ENCODE results near the gene GRIP1.
A peak's percentile ranks its signal among the peaks of the same experiment; 100 is the strongest.

The GRIP1 gene, protein sequence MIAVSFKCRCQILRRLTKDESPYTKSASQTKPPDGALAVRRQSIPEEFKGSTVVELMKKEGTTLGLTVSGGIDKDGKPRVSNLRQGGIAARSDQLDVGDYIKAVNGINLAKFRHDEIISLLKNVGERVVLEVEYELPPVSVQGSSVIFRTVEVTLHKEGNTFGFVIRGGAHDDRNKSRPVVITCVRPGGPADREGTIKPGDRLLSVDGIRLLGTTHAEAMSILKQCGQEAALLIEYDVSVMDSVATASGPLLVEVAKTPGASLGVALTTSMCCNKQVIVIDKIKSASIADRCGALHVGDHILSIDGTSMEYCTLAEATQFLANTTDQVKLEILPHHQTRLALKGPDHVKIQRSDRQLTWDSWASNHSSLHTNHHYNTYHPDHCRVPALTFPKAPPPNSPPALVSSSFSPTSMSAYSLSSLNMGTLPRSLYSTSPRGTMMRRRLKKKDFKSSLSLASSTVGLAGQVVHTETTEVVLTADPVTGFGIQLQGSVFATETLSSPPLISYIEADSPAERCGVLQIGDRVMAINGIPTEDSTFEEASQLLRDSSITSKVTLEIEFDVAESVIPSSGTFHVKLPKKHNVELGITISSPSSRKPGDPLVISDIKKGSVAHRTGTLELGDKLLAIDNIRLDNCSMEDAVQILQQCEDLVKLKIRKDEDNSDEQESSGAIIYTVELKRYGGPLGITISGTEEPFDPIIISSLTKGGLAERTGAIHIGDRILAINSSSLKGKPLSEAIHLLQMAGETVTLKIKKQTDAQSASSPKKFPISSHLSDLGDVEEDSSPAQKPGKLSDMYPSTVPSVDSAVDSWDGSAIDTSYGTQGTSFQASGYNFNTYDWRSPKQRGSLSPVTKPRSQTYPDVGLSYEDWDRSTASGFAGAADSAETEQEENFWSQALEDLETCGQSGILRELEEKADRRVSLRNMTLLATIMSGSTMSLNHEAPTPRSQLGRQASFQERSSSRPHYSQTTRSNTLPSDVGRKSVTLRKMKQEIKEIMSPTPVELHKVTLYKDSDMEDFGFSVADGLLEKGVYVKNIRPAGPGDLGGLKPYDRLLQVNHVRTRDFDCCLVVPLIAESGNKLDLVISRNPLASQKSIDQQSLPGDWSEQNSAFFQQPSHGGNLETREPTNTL

DNA sequence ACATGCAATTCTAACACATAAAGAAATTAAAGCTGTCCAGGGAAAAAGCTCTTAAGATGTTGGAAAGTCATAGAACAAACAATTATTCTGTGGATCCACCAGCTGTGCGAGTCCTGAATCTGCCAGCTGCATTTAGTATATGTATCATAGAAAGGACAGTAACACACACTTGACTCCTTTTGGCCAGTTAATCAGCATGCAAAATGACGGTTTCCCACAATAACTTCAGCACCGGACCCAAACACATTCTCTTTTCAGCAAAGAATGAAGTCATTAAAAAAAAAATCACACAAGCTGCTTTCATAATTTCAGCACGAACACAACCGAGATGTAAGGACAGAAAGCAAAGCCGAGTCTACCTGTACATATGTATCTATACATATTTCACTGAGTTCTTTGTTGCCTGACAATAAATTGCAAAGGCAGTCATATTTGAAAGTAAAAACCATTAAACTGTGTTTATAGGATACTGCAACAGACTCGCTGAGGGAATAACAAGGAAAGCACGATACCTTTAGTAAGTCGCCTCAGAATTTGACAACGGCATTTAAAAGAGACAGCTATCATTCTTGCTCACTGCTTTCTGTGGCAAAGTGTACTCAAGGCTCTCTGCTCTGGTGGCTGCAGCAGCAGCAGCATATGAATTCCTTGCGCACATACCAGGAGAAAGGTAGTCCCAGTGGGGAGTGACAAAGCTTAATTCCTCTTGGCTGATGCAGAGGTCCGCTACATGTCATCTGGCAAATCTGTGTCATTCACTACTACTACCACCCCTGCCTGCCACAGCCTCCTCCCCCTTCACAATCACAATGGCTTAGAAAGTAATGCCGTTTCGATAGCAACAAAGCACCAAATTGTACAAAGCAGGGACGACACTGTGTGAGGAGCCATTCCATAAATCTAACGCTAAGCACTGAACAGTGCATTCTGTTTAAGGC lies at the start of gene GRIP1:
Gene GRIP1 (minus strand): TSS at position 739 of the 938 bp plus-strand sequence. CDS start 172 bp downstream, at position 567.
- no peak for DNase-seq

- no peak for DNase-seq
Observed at GRCh38 chr12:66726556-66726955, 47.7 kb upstream of the GRIP1 start.

GRCh38 chr12:66725031-66725430 lies 46.2 kb upstream of the GRIP1 start:
- no peak for DNase-seq

- no peak for DNase-seq
Observed at GRCh38 chr12:66724616-66725015, 45.7 kb upstream of the GRIP1 start.

DNA sequence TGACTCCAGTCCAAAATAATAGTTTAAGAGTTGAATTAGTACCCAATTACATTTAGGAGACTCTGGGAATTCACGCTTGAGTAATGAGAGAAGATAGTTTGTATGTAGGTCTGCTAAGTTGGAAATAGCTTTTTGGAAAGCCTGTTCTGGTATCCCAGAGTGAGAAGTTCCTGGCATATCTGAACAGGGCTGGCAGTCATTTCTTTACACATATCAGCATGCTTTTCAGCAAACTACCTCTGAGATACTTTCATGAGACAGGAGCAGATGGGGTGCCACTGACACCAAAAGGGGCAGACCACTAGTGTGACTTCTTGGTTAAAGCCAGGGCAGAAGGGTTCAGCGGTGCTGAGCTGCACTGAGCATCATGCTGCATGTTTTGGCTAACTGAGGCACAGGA lies 45.1 kb upstream of the GRIP1 start:
- DNase-seq = no peak

DNA sequence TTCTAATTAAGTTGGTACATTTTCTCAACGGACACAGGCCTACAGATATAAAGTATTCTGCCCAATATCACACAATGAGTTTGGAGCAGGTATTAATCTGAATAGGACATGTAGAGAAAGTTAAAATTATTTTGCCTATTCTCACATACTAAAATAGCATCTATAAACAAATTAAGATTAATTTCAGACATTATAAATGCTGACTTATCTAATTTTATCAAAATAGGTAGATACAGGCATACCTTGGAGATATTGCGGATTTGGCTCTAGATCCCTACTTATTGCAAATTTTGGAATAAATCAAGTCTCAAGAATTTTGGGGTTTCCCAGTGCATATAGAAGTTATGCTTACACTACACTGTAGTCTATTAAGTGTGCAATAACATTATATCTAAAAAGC lies 41.0 kb upstream of the GRIP1 start:
- DNase-seq = no peak

DNA sequence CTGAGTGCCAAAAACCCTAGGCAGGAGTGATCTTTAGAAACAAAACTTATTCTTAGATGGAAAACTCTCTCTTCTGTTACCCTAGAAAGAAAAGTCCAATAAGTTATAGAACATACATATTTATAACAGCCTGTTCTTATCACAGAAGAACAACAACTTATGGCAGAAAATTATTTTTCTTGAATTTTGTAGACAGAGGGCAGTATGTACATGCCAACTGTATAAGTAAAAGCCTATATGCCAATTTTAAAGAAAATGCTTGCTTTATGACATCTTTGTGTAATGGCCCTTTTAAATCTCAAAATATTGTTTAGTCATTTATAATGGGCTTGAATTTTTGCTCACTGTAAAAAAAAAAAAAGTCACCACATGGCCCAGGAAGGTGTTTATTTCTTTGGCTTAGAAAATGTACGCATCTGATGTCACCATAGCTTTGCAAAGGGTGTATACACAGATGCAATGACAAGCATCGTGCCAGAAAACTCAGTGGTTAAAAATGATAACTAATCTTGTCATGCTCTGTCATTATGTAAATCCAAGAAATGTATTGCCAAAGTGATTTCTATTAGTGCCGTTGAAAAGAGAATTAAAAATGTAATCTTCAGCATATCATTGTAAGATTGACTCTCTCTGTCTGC lies 38.3 kb upstream of the GRIP1 start:
- DNase-seq = no peak

- DNase-seq = peak; percentile 66
Observed at GRCh38 chr12:66716522-66716921, 37.6 kb upstream of the GRIP1 start.

- DNase-seq = no peak
Observed at GRCh38 chr12:66714709-66715108, 35.8 kb upstream of the GRIP1 start.

GRCh38 chr12:66713984-66714383 lies 35.1 kb upstream of the GRIP1 start:
- DNase-seq = no peak

DNA sequence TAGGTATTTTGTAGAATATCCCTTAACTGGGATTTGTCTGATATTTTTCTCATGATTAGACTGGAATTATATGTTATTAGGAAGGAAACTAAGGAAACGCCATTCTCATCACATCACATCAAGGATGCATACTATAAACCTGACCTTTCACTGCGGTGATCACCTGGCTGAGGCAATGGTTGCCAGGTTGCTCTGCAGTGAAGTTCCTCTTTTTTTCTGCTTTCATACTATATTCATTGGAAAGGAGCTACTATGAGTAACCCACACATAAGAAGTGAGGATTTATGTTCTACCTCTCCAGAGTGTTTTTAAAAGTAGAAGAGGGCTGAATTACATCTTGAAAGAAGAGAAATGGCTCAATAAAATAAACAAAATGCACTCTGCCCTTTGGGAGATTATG lies 31.0 kb upstream of the GRIP1 start:
- DNase-seq = no peak

DNA sequence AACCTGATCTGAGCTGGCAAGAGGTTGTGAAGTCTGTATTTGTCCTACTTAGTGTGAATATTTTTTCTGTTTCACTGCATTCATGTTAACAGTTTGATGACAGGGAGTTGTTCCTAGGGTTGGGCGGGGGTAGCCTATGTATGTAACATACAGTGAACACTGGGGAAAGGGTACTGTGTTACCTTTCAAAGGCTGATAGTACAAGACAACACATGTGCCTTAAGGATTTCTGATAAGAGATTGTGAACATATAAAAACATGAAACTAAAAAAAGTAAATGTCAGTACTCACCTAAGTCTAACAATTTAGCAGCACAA lies 30.5 kb upstream of the GRIP1 start:
- DNase-seq = no peak

DNA sequence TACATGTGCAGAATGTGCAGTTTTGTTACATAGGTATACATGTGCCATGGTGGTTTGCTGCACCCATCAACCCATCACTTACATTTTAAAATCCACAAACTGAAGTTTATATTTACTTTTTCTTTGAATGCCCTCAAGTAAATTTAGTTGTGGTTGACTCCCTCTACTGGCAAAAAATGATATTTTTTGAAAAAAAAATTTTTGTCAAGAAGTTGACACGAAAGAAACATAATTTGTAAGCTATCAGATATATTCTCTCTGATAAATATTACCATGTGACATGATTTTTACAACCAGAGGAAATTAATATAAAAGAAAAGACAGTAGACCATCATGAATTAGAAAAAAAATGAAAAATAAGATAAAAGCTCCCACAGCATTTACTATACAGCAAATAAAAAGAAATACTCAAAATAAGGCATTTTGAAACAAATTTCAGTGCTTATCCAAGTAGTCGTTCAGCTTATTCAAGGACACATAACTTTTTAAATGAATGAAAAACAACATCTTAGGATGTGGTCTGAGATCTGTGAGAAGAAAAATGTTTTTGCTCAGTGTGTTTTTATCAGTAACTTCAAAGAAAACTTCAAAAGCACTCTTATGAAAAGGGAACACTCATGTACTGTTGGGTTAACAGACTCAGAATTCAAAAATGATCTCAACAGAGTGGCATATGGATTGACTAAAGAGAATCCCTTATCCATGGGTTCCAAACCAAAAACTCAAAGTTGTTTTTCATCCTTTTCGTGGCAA lies 30.0 kb upstream of the GRIP1 start:
- DNase-seq = no peak

DNA sequence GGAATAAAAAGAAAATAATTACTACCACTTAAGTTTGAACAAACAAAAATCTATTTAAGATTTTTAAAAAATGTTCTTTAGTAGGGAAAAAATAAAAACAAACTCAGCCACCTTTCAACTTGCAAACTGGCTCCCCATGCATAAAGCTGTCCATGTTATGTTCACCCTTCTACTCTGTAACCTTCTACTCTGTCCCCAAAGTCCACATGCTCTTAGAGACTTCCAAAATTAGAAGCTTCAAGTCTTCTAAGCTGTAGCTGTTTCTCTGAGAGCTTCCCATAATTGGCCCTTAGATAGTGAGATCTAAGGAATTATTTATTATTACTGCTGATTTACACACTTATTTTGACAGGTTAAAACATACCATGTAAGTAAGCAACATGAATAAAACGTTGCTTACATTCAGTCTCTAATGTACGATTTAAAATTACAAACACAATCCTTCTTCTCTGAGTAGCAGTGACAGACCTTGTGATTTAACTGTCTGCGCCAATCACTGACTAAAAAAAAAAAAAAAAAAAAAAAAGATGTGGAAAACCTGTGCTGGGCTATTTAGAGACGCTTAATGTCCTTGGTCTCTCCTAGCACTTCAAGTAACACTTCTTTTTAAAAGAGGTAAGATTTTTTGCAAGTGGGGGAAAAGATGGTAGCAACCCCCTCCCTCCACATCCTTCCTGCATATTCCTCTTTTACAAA lies 28.3 kb upstream of the GRIP1 start:
- DNase-seq = no peak

DNA sequence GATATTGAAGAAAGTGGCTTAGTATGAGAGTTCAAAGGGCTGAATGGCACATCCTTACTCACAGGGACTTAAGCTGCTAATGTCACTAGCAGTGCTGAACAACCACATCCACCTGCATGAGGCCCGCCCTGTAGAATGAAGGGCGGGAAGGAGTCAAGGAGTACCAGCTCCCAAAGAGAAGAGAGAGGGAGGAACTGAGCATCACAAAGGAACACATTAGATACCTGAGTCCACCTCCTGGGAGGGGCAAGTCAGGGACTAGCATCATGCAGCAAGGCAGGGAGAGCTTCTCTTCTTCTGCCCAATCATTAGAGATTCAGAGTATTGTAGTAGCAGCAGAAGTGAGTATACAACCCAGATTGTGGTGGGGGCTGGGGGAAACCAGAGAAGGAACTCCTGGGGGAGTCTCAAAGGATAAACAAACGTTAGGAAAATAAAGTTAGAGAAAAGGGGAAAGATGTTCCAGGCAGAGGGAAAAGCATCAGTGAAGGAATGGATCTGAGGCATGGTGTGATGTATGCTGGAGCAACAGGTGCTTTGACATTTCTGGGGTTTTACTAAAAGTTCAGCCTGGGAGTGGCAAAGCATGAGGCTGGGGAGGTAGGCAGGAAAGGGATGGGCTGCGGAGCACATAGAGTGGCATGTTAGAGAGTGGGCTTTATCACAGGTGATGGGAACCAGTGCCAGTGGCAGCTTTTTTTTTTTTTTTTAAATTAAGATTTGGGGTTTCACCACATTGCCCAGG lies 21.0 kb upstream of the GRIP1 start:
- DNase-seq = no peak

DNA sequence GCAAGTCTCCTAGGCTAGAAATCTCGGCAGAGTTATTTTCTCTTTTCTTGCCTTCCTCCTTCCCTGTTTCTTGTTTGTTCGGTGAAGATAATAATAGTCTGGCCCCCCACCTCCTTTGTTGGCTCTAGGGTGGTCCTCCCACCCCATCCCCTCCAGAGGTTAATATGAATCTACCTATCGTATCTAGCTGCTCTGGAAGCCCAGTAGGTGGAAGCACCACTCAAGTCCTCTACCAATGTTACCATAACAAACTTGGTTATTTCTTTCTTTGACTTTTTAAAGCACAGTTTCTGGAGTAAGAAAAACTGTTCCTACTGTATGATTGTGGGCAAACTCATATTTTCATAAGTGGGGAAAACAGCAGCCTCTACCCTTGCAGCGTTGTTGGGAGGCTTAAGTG lies 19.7 kb upstream of the GRIP1 start:
- DNase-seq = no peak

GRCh38 chr12:66697404-66697803 lies 18.5 kb upstream of the GRIP1 start:
- DNase-seq = no peak

GRCh38 chr12:66694666-66695613 lies 16.1 kb upstream of the GRIP1 start:
- peak; percentile 17 for DNase-seq

Data from COR-L47 (cell line).